H1 (cell line): Measurements from ENCODE around the gene SNRK. TPM values are rescaled to one million over a fixed set of nuclear protein-coding genes. Genes with fewer than 3 reads are reported as not detected.

Experiments used
- CTCF ChIA-PET: fragments of 300-600 bp; sonication (Branson Sonifier 250); formaldehyde crosslinking; loops from one replicate; lab custom pipeline; 2021; ENCODE audit not compliant: partially characterized antibody; lab: Charles Lee
- POLR2A ChIA-PET: fragments of 300-600 bp; sonication (Branson Sonifier 250); formaldehyde crosslinking; loops from one replicate; lab custom pipeline; 2021; ENCODE audit warnings: inconsistent platforms; ENCODE audit not compliant: partially characterized antibody; lab: Charles Lee
- DNase-seq, 2 experiments: peaks; one replicate each; pipeline versions ENCODE4 v3.0.0 to v3.0.0-alpha.2; 2010 to 2022; ENCODE audit warnings: low spot score in 2 of 2, low read depth in 1 of 2, mixed read lengths in 1 of 2
- FAIRE-seq: peaks from 2 replicates; lab custom pipeline; 2011; peaks lifted over from hg19 to GRCh38; lab: Jason Lieb, UNC
- H2AFZ ChIP-seq: 2 replicates; pipeline ENCODE4 v1.8.1; 2012; ENCODE audit warnings: low read length, inconsistent platforms
- H2AK5ac ChIP-seq: 2 replicates; pipeline ENCODE4 v1.6.1; 2013; ENCODE audit warnings: low read depth, low read length
- H2BK120ac ChIP-seq: replicated peaks from 2 replicates; pipeline ENCODE3; 2013; ENCODE audit warnings: low read depth, low read length, inconsistent platforms
- H2BK12ac ChIP-seq: 2 replicates; pipeline ENCODE4 v1.6.1; 2013; ENCODE audit warnings: low read depth, low read length
- H2BK15ac ChIP-seq: 2 replicates; pipeline ENCODE4 v1.6.1; 2013; ENCODE audit warnings: low read length
- H2BK20ac ChIP-seq: 2 replicates; pipeline ENCODE4 v1.6.1; 2013; ENCODE audit warnings: low read length
- H2BK5ac ChIP-seq: 2 replicates; pipeline ENCODE4 v1.6.1; 2013; ENCODE audit warnings: low read depth, low read length
- H3K14ac ChIP-seq: 2 replicates; pipeline ENCODE4 v1.6.1; 2013; ENCODE audit warnings: inconsistent platforms; ENCODE audit not compliant: insufficient read length
- H3K18ac ChIP-seq: 2 replicates; pipeline ENCODE4 v1.6.1; 2013; ENCODE audit warnings: low read length; ENCODE audit errors: extremely low read depth
- H3K23ac ChIP-seq: 2 replicates; pipeline ENCODE4 v1.6.1; 2013; ENCODE audit warnings: inconsistent platforms; ENCODE audit not compliant: insufficient read length
- H3K23me2 ChIP-seq: 2 replicates; pipeline ENCODE4 v1.6.1; 2013; ENCODE audit warnings: low read depth, low read length
- H3K27ac ChIP-seq: 2 replicates; pipeline ENCODE4 v1.6.1; 2011; ENCODE audit warnings: low read depth, low read length, inconsistent platforms
- H3K27me3 ChIP-seq, 4 experiments: replicated peaks in 1 of 4; 1 replicate in 1 of 4; 2 replicates in 3 of 4; pipeline versions ENCODE4 v1.6.1 to v1.8.1; 2011 to 2013; ENCODE audit warnings: low read length in 3 of 4, mild to moderate bottlenecking in 3 of 4, inconsistent platforms in 2 of 4, mixed read lengths in 2 of 4, moderate library complexity in 1 of 4; ENCODE audit not compliant: control insufficient read depth in 3 of 4, insufficient read depth in 3 of 4; ENCODE audit errors: extremely low read depth in 1 of 4
- H3K36me3 ChIP-seq, 4 experiments: 2 replicates each; pipeline versions ENCODE4 v1.6.1 to v1.8.1; 2011 to 2013; ENCODE audit warnings: mild to moderate bottlenecking in 4 of 4, low read length in 3 of 4, moderate library complexity in 2 of 4, control low read depth in 1 of 4, inconsistent platforms in 1 of 4; ENCODE audit not compliant: insufficient read depth in 4 of 4, control insufficient read depth in 2 of 4
- H3K4ac ChIP-seq: replicated peaks from 2 replicates; pipeline ENCODE3; 2013; ENCODE audit warnings: low read length, low read depth, mixed read lengths, inconsistent platforms; ENCODE audit not compliant: insufficient read length
- H3K4me1 ChIP-seq, 4 experiments: replicated peaks in 1 of 4; 1 replicate in 1 of 4; 2 replicates in 3 of 4; pipeline versions ENCODE4 v1.6.1 to v1.8.1; 2011 to 2013; ENCODE audit warnings: low read length in 3 of 4, inconsistent platforms in 2 of 4, mixed read lengths in 1 of 4; ENCODE audit not compliant: insufficient read depth in 4 of 4, control insufficient read depth in 3 of 4
- H3K4me2 ChIP-seq, 2 experiments: 2 replicates each; pipeline versions ENCODE4 v1.6.1 to v1.8.1; 2011 to 2013; ENCODE audit warnings: low read depth in 2 of 2, low read length in 2 of 2, control low read depth in 1 of 2, inconsistent platforms in 1 of 2, mild to moderate bottlenecking in 1 of 2; ENCODE audit not compliant: insufficient read depth in 1 of 2
- H3K4me3 ChIP-seq, 4 experiments: fragments of 200-600, 300-600 bp in 1 of 4; sonication (generic), shearing (Covaris generic), sonication (Bioruptor Twin) in 1 of 4; 2 replicates each; pipeline versions ENCODE4 v1.5.1 to v1.8.1; 2011 to 2016; ENCODE audit warnings: low read length in 4 of 4, low read depth in 3 of 4, control low read depth in 2 of 4, inconsistent platforms in 2 of 4, mild to moderate bottlenecking in 2 of 4, mixed read lengths in 1 of 4, moderate library complexity in 1 of 4; ENCODE audit not compliant: insufficient read depth in 2 of 4; ENCODE audit errors: extremely low read depth in 1 of 4
- H3K56ac ChIP-seq: replicated peaks from 2 replicates; pipeline ENCODE3; 2013; ENCODE audit warnings: low read depth, mild to moderate bottlenecking, mixed read lengths, low read length, inconsistent platforms; ENCODE audit not compliant: insufficient read length
- H3K79me1 ChIP-seq: 2 replicates; pipeline ENCODE4 v1.6.1; 2013; ENCODE audit warnings: low read depth, low read length, control low read depth
- H3K79me2 ChIP-seq, 2 experiments: 2 replicates each; pipeline versions ENCODE4 v1.6.1 to v1.8.1; 2012 to 2013; ENCODE audit warnings: low read length in 2 of 2, mild to moderate bottlenecking in 2 of 2, inconsistent platforms in 1 of 2; ENCODE audit not compliant: insufficient read depth in 2 of 2, control insufficient read depth in 1 of 2
- H3K9ac ChIP-seq, 4 experiments: replicated peaks in 1 of 4; 1 replicate in 1 of 4; 2 replicates in 3 of 4; pipeline versions ENCODE4 v1.6.1 to v1.8.1; 2011 to 2013; ENCODE audit warnings: low read depth in 3 of 4, low read length in 3 of 4, control low read depth in 2 of 4, mild to moderate bottlenecking in 2 of 4, moderate library complexity in 2 of 4, inconsistent platforms in 1 of 4; ENCODE audit errors: extremely low read depth in 1 of 4
- H3K9me3 ChIP-seq, 2 experiments: 2 replicates each; pipeline versions ENCODE4 v1.6.1 to v1.8.1; 2012 to 2013; ENCODE audit warnings: mild to moderate bottlenecking in 2 of 2, moderate library complexity in 2 of 2, control low read depth in 1 of 2, inconsistent platforms in 1 of 2, low read depth in 1 of 2, low read length in 1 of 2, mixed read lengths in 1 of 2; ENCODE audit not compliant: insufficient read depth in 2 of 2
- H4K20me1 ChIP-seq, 2 experiments: replicated peaks in 1 of 2; 2 replicates each; pipeline versions ENCODE3 to v1.8.1; 2011 to 2013; ENCODE audit warnings: inconsistent platforms in 2 of 2, low read length in 2 of 2, mild to moderate bottlenecking in 1 of 2; ENCODE audit not compliant: insufficient read depth in 2 of 2, control insufficient read depth in 1 of 2
- H4K5ac ChIP-seq: 2 replicates; pipeline ENCODE4 v1.6.1; 2013; ENCODE audit warnings: low read length, low read depth, mixed read lengths, inconsistent platforms; ENCODE audit not compliant: insufficient read length
- H4K8ac ChIP-seq: 2 replicates; pipeline ENCODE4 v1.8.0; 2013; ENCODE audit warnings: mild to moderate bottlenecking, moderate library complexity, low read length, inconsistent platforms; ENCODE audit not compliant: insufficient read depth; ENCODE audit errors: extremely low read depth
- H4K91ac ChIP-seq: replicated peaks from 2 replicates; pipeline ENCODE3; 2013; ENCODE audit warnings: low read length, mixed read lengths, inconsistent platforms; ENCODE audit not compliant: insufficient read length
- BCL11A ChIP-seq, 2 experiments: IDR thresholded peaks; one replicate each; pipeline ENCODE4 v1.6.1; 2011; ENCODE audit warnings: low read depth in 2 of 2, low read length in 2 of 2, mild to moderate bottlenecking in 2 of 2
- CREB1 ChIP-seq: IDR thresholded peaks from 2 replicates; pipeline ENCODE4 v1.6.1; 2012; ENCODE audit warnings: inconsistent platforms
- EGR1 ChIP-seq: IDR thresholded peaks from 2 replicates; pipeline ENCODE4 v1.6.1; 2011; ENCODE audit warnings: low read depth, low read length, borderline replicate concordance
- GTF2F1 ChIP-seq: IDR thresholded peaks from 2 replicates; pipeline ENCODE4 v1.6.1; 2012; ENCODE audit warnings: low read depth, low read length, improper control_type of control experiment, borderline replicate concordance
- HDAC2 ChIP-seq, 2 experiments: fragments of 300-600 bp in 1 of 2; sonication (generic) in 1 of 2; IDR thresholded peaks; 2 replicates each; pipeline ENCODE4 v1.6.1; 2011 to 2012; ENCODE audit warnings: low read depth in 2 of 2, low read length in 2 of 2, mild to moderate bottlenecking in 2 of 2, moderate library complexity in 2 of 2, borderline replicate concordance in 1 of 2, inconsistent platforms in 1 of 2
- JUND ChIP-seq: IDR thresholded peaks from 2 replicates; pipeline ENCODE4 v1.6.1; 2011; ENCODE audit warnings: mild to moderate bottlenecking, improper control_type of control experiment, low read length
- RAD21 ChIP-seq, 2 experiments: IDR thresholded peaks in 1 of 2; conservative IDR thresholded peaks in 1 of 2; 2 replicates each; pipeline ENCODE4 v1.6.1; 2011; ENCODE audit warnings: low read depth in 2 of 2, low read length in 2 of 2, improper control_type of control experiment in 1 of 2, inconsistent platforms in 1 of 2, mild to moderate bottlenecking in 1 of 2, moderate library complexity in 1 of 2
- RBBP5 ChIP-seq: IDR thresholded peaks from 2 replicates; pipeline ENCODE4 v1.7.1; 2012; ENCODE audit warnings: low read depth, mild to moderate bottlenecking, inconsistent platforms, low read length, moderate library complexity, borderline replicate concordance
- SIRT6 ChIP-seq: IDR thresholded peaks from one replicate; pipeline ENCODE4 v1.7.1; 2012; ENCODE audit warnings: low read length, inconsistent platforms
- SP2 ChIP-seq: IDR thresholded peaks from 2 replicates; pipeline ENCODE4 v1.6.1; 2012; ENCODE audit warnings: mild to moderate bottlenecking, low read length, inconsistent platforms
- YY1 ChIP-seq: IDR thresholded peaks from 2 replicates; pipeline ENCODE4 v1.6.1; 2011; ENCODE audit warnings: low read depth, mild to moderate bottlenecking, low read length
- ZNF274 ChIP-seq: IDR thresholded peaks from 2 replicates; pipeline ENCODE4 v1.7.0; 2012; ENCODE audit warnings: low read length, borderline replicate concordance; ENCODE audit errors: extremely low read depth
- WGBS, 2 experiments: shearing (Covaris generic) in 1 of 2; methylation state at CpG; one replicate each; pipeline versions ENCODE4 v1.1.6 to v1.1.7; 2013 to 2015; ENCODE audit warnings: low lambda C conversion rate in 2 of 2, mixed read lengths in 2 of 2, inconsistent platforms in 1 of 2, low coverage in 1 of 2, missing lambda C conversion rate in 1 of 2; ENCODE audit not compliant: insufficient replicate concordance in 2 of 2, insufficient coverage in 1 of 2, insufficient read length in 1 of 2; ENCODE audit errors: extremely low coverage in 1 of 2, missing lambda C conversion rate in 1 of 2; 5-methylcytosine and 5-hydroxymethylcytosine counted together
- polyA plus RNA-seq, 7 experiments: library from polyadenylated mRNA; depleted of rRNA in 3 of 7; stranded (reverse) in 5 of 7; unstranded in 2 of 7; fragments of >200 nt in 5 of 7; fragments of 200-250 nt in 2 of 7; gene quantifications; 1 replicate in 5 of 7; 2 replicates in 1 of 7; 4 replicates in 1 of 7; pipeline versions ENCODE4 v1.2.1 to v1.2.3, GENCODE V29; 2011 to 2013; ENCODE audit warnings: missing spikeins in 2 of 7, mixed read lengths in 2 of 7
- total RNA-seq: library from RNA; stranded (reverse); fragmentation: NEBNext Ultra II Directional; extraction: Animal tissue kit (Norgen Biotek cat#: 25700); gene quantifications from 2 replicates; pipeline ENCODE4 v1.2.1, GENCODE V29; 2021

SNRK gene
- total and polyA plus RNA-seq, 2 of the 8 experiments (the other 6 are each of a cell fraction or from before 2014, with no cell fraction given) = 4.4 to 11.7 TPM

DNA sequence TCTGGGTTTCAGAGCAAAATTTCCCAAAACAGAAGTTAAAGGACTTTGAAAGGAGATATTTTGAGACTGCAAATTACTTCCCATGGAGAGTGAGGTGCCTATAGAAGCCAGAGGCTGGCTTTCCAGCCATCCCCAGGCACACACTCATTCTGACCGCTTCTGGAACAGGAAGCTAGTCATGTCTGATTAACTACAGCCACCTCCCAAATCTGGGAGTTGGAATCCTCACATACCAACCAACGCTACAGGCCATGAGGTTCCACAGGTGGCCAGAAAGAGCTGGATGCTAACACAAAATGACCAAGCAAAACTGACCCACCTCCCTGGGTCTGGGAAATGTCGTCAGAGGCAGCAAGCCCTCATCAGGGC is 87.2 kb downstream of the SNRK start:
- Histone ChIP-seq H2AFZ (no peak overlapping the region), H4K91ac (peak overlapping the region; percentile 19), H2BK120ac (no peak overlapping the region), H3K9me3 (no peaks in the 10 kb centered on the region), H2BK5ac (peak overlapping the region; percentile 56; the same call in 1 of the 2 replicates), H3K36me3 (no peaks in the 10 kb centered on the region), H3K79me1 (no peaks in the 10 kb centered on the region; the same call in 1 of the 2 replicates), H3K14ac (no peak overlapping the region), H3K4me2 (peak overlapping the region in 1 of 2 experiments; percentile 30; a peak in 1 of 4 replicates), H2BK15ac (peak overlapping the region; percentile 3; the same call in 1 of the 2 replicates), H3K4me1 (peaks cover 3 to 17% (median 8%) of the 10 kb centered on the region in 4 experiments), H4K8ac (peak overlapping the region; percentile 41; the same call in 1 of the 2 replicates), H2BK12ac (peak overlapping the region; percentile 90; the same call in 1 of the 2 replicates), H2AK5ac (no peak overlapping the region), H3K27ac (no peak overlapping the region), H3K18ac (peak overlapping the region; percentile 13; the same call in 1 of the 2 replicates), H2BK20ac (0 out of 2 replicates have a peak overlapping the region, but pooled peaks have one; percentile 21), H3K23ac (no peak overlapping the region), H4K20me1 (peaks cover 0 to 2% of the 10 kb centered on the region in 2 experiments), H3K4me3 (no peak overlapping the region), H3K23me2 (no peaks in the 10 kb centered on the region), H3K27me3 (no peaks in the 10 kb centered on the region), H3K4ac (peak overlapping the region; percentile 72), H4K5ac (no peak overlapping the region), H3K9ac (no peak overlapping the region), H3K56ac (no peak overlapping the region), H3K79me2 (no peaks in the 10 kb centered on the region)
- POLR2A ChIA-PET = interaction anchor here (0.9 to 1.1 kb wide), 2 partner anchors 12 to 13 kb away, joined by 3 to 4 read pairs; no protein-coding TSS in a partner anchor
- no peak for FAIRE-seq
- DNase-seq = no peak
- CTCF ChIA-PET = interaction anchor here (1.0 to 1.5 kb wide), 3 partner anchors 14 to 150 kb away, joined by 3 to 7 read pairs (median 3); no protein-coding TSS in a partner anchor
- 78% methylated on average over 3 of the region's 3 CpGs; no CpG with 5 or more reads in 1 of the 2 experiments for WGBS, 2 experiments
- no peak for TF ChIP-seq CREB1
- no peak for TF ChIP-seq BCL11A (IDR thresholded peaks at IDR 0.05; ENCODE audit: low read depth in 2 of 2, low read length in 2 of 2)
- TF ChIP-seq RBBP5 = no peak
- TF ChIP-seq EGR1 = no peak
- TF ChIP-seq RAD21 (IDR thresholded peaks at IDR 0.05 in 1 of 2, conservative IDR thresholded peaks at IDR 0.05 in 1 of 2; ENCODE audit: low read depth in 2 of 2, low read length in 2 of 2) = no peak
- no peak for TF ChIP-seq GTF2F1
- TF ChIP-seq SIRT6 = no peak
- TF ChIP-seq YY1 = no peak
- no peak for TF ChIP-seq ZNF274
- no peak for TF ChIP-seq SP2
- TF ChIP-seq JUND = no peak
- no peak for TF ChIP-seq HDAC2 (IDR thresholded peaks at IDR 0.05; ENCODE audit: borderline replicate concordance in 1 of 2, low read depth in 2 of 2, low read length in 2 of 2)
